K562 (cell line): ENCODE measurements around the gene NVL. TPM values are rescaled to one million over a fixed set of nuclear protein-coding genes. Genes with fewer than 3 reads are reported as not detected.
A peak's percentile ranks its signal among the peaks of the same experiment; 100 is the strongest.

Source experiments
- AFF1 ChIP-seq, 2 experiments: fragments of 450-650 bp; IDR thresholded peaks; 2 replicates each; pipeline ENCODE4 v1.6.1; 2018; ENCODE audit warnings: mild to moderate bottlenecking in 2 of 2, low read depth in 1 of 2; ENCODE audit not compliant: partially characterized antibody in 2 of 2
- ATF3 ChIP-seq, 2 experiments: fragments of 450-650 bp in 1 of 2; sonication (generic) in 1 of 2; formaldehyde crosslinking in 1 of 2; IDR thresholded peaks in 1 of 2; conservative IDR thresholded peaks in 1 of 2; 2 replicates each; pipeline versions ENCODE4 v1.6.1 to v1.8.1; 2016 to 2023; ENCODE audit warnings: mild to moderate bottlenecking in 2 of 2, moderate library complexity in 2 of 2, inconsistent platforms in 1 of 2, missing genetic modification reagents in 1 of 2
- CREB3L1 ChIP-seq: fragments of 450-650 bp; IDR thresholded peaks from 2 replicates; pipeline ENCODE4 v1.6.1; 2014; ENCODE audit warnings: low read depth, mild to moderate bottlenecking, moderate library complexity, borderline replicate concordance
- CXXC5 ChIP-seq: fragments of 250-450 bp; sonication (Bioruptor Pico); IDR thresholded peaks from 2 replicates; pipeline ENCODE4 v1.8.0; 2022; ENCODE audit warnings: inconsistent platforms, mild to moderate bottlenecking, moderate library complexity
- ESRRA ChIP-seq: fragments of 450-650 bp; IDR thresholded peaks from 2 replicates; pipeline ENCODE4 v1.6.1; 2014; ENCODE audit warnings: low read depth, mild to moderate bottlenecking, moderate library complexity, borderline replicate concordance
- HDAC1 ChIP-seq, 2 experiments: fragments of 450-650 bp; IDR thresholded peaks; 2 replicates each; pipeline ENCODE4 v1.6.1; 2016 to 2017; ENCODE audit warnings: inconsistent platforms in 1 of 2, mild to moderate bottlenecking in 1 of 2, moderate library complexity in 1 of 2
- KLF16 ChIP-seq: IDR thresholded peaks from 2 replicates; pipeline ENCODE4 v1.6.1; 2016; ENCODE audit warnings: antibody characterized with exemption
- MECOM ChIP-seq: fragments of 250-450 bp; sonication (Bioruptor Pico); IDR thresholded peaks from 2 replicates; pipeline ENCODE4 v1.8.0; 2022; ENCODE audit warnings: inconsistent platforms
- MLX ChIP-seq, 2 experiments: fragments of 450-650 bp in 1 of 2; sonication (generic) in 1 of 2; formaldehyde crosslinking; conservative IDR thresholded peaks; 2 replicates each; pipeline versions ENCODE4 v1.4.0 to v1.8.1; 2020 to 2022; ENCODE audit warnings: mild to moderate bottlenecking in 1 of 2, missing genetic modification reagents in 1 of 2
- MXI1 ChIP-seq: IDR thresholded peaks from 2 replicates; pipeline ENCODE4 v1.6.1; 2011; ENCODE audit warnings: low read depth, mild to moderate bottlenecking, improper control_type of control experiment, low read length
- NCOA1 ChIP-seq: fragments of 450-650 bp; IDR thresholded peaks from 2 replicates; pipeline ENCODE4 v1.6.1; 2016; ENCODE audit warnings: low read depth
- RFX1 ChIP-seq: fragments of 450-650 bp; IDR thresholded peaks from 2 replicates; pipeline ENCODE4 v1.6.1; 2016; ENCODE audit warnings: mild to moderate bottlenecking, moderate library complexity
- ZC3H4 ChIP-seq: sonication (generic); formaldehyde crosslinking; IDR thresholded peaks from 2 replicates; pipeline ENCODE4 v1.9.0; 2021; ENCODE audit warnings: missing genetic modification reagents, borderline replicate concordance
- ZEB2 ChIP-seq: fragments of 450-650 bp; IDR thresholded peaks from 2 replicates; pipeline ENCODE4 v1.6.1; 2016
- ZNF224 ChIP-seq: sonication (generic); formaldehyde crosslinking; IDR thresholded peaks from 2 replicates; pipeline ENCODE4 v1.8.0; 2022; ENCODE audit warnings: mild to moderate bottlenecking, missing genetic modification reagents
- ZNF311 ChIP-seq: fragments of 250-450 bp; sonication (Bioruptor Pico); IDR thresholded peaks from 2 replicates; pipeline ENCODE4 v1.4.0; 2020; ENCODE audit warnings: mild to moderate bottlenecking, moderate library complexity
- ZNF445 ChIP-seq: fragments of 250-450 bp; sonication (Bioruptor Pico); IDR thresholded peaks from 2 replicates; pipeline ENCODE4 v1.4.0; 2020; ENCODE audit warnings: low read depth, mild to moderate bottlenecking, moderate library complexity
- ZNF551 ChIP-seq: fragments of 250-450 bp; sonication (Bioruptor Pico); IDR thresholded peaks from 2 replicates; pipeline ENCODE4 v1.5.0; 2021; ENCODE audit warnings: mild to moderate bottlenecking, moderate library complexity
- polyA plus RNA-seq, 8 experiments: library from polyadenylated mRNA; depleted of rRNA in 4 of 8; stranded (reverse) in 5 of 8; unstranded in 3 of 8; fragments of >200 nt; fragmentation: Nextera tagmentation in 2 of 8; fragmentation: Illumina TruSeq in 1 of 8; extraction: Ambion mirVana in 2 of 8; extraction: Trizol in 1 of 8; gene quantifications; 2 replicates each; pipeline versions ENCODE4 v1.2.1 to v1.2.3, GENCODE V29; 2011 to 2014; ENCODE audit warnings: inconsistent platforms in 1 of 8, missing spikeins in 1 of 8
- total RNA-seq, 7 experiments: library from RNA; depleted of rRNA in 6 of 7; stranded (reverse); fragments of >200 nt in 6 of 7; fragmentation: Illumina TruSeq in 2 of 7; extraction: Trizol in 2 of 7; gene quantifications; 2 replicates each; pipeline versions ENCODE4 v1.2.1 to v1.2.3, GENCODE V29; 2011 to 2021; ENCODE audit warnings: low replicate concordance in 1 of 7
- TF ChIP-seq, protein P1 (sequence below): fragments of 450-650 bp; conservative IDR thresholded peaks from 2 replicates; pipeline ENCODE4 v1.6.1; 2016; ENCODE audit warnings: missing genetic modification characterization, low read depth, mild to moderate bottlenecking, missing compliant biosample characterization, moderate library complexity

Gene NVL
- total and polyA plus RNA-seq, 9 of the 15 experiments (the other 6 are each of a cell fraction or from before 2014, with no cell fraction given): 32.5 to 86.6 (median 62.9) TPM

- TF ChIP-seq AFF1 (IDR thresholded peaks at IDR 0.05; ENCODE audit: low read depth in 1 of 2, partially characterized antibody in 2 of 2): peak in 1 of 2 experiments; percentile 31
- no peak for TF ChIP-seq NCOA1
- TF ChIP-seq MXI1: no peak
- no peak for TF ChIP-seq ZNF445 (CRISPR knock-in tag)
- TF ChIP-seq CXXC5 (CRISPR knock-in tag): no peak
- no peak for TF ChIP-seq ESRRA
- no peak for TF ChIP-seq MLX (CRISPR knock-in tag; conservative IDR thresholded peaks at IDR 0.05)
- TF ChIP-seq ZNF311: no peak
- TF ChIP-seq MECOM (CRISPR knock-in tag): peak; percentile 12; the same call in 1 of the 2 replicates
- no peak for TF ChIP-seq RFX1
- TF ChIP-seq ZNF551 (CRISPR knock-in tag): peak; percentile 68; the same call in 1 of the 2 replicates
- TF ChIP-seq HDAC1 (IDR thresholded peaks at IDR 0.05): no peak
- 0 out of 2 replicates have a peak, but pooled peaks have one; percentile 52 for TF ChIP-seq ZEB2
- TF ChIP-seq ATF3 (IDR thresholded peaks at IDR 0.05): 0 out of 2 replicates have a peak, but pooled peaks have one; percentile 22
- no peak for TF ChIP-seq ATF3 (CRISPR knock-in tag; conservative IDR thresholded peaks at IDR 0.05)
- no peak for TF ChIP-seq KLF16
- TF ChIP-seq ZC3H4 (CRISPR knock-in tag): no peak
- TF ChIP-seq, protein P1, sequence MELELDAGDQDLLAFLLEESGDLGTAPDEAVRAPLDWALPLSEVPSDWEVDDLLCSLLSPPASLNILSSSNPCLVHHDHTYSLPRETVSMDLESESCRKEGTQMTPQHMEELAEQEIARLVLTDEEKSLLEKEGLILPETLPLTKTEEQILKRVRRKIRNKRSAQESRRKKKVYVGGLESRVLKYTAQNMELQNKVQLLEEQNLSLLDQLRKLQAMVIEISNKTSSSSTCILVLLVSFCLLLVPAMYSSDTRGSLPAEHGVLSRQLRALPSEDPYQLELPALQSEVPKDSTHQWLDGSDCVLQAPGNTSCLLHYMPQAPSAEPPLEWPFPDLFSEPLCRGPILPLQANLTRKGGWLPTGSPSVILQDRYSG (tag): no peak
- no peak for TF ChIP-seq CREB3L1
- no peak for TF ChIP-seq ZNF224 (CRISPR knock-in tag)
Observed at GRCh38 chr1:224182057-224182865, 147.7 kb downstream of the NVL start (continued).
